ENCODE results near the gene ATG5. TPM values are rescaled to one million over a fixed set of nuclear protein-coding genes. Genes with fewer than 3 reads are reported as not detected.
A peak's percentile ranks its signal among the peaks of the same experiment; 100 is the strongest.

Gene ATG5
- total RNA-seq, 3 donors from 2014 or later (not counting 1 experiment from before 2014, with no cell fraction given): 27.5 to 39.0 (median 35.4) TPM

DNA sequence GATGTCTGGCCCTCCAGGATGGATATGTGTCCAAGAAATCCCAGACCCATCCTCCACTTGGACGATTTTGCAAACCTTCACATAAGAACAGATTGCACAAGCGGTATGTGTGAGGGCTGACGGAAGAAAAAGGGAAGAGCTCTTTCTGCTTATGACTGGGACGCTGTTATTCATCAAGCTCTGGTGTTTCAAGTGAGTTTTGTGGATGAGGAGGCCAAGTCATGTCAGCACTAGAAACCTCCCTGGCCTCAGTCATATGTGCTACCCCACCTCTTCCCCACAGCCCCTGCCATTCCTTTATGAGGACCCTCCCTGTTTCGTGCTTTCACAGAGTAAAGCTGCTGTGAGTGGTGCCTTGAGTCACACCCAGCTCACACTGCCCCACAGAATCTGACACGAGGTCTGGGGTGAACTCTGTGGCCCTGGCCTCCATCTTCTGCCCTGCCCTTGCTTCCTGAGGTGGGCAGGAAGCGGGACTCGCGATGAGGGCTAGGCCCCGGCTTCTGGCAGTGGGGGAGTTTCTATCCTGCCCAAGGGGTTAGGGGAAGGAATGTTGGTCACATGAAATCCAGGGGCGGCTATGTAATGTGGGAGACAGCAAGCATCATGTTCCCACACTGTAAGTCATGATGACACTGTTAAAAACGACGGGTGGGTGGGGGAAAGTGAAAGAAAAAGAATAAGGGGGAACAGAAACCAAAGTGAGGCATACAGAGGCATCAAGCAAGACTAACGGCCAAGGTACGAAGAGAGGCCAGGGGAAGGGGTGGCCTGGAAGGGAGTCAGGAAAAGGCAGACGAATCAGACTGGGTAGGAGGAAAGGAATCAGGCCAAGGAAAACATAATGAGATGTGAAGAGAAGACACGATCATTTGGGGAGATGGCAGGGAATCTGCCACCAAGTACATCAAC is 161.3 kb downstream of the ATG5 start:
- WGBS (ENCODE audit: insufficient coverage): 10% methylated on average over 15 of the region's 17 CpGs
- peak overlapping the region; percentile 90 for H3K27ac ChIP-seq (ENCODE audit: low read length)
- no peaks in the 10 kb centered on the region for H3K27me3 ChIP-seq (ENCODE audit: control insufficient read depth, insufficient read depth, low read length)
- Mint-ChIP-seq H3K27ac (peak overlapping the region; percentile 94 to 98), H3K9me3 (peaks cover 2 to 3% of the 10 kb centered on the region in 2 donors), H3K36me3 (no peaks in the 10 kb centered on the region), H3K4me3 (peak overlapping the region; percentile 77), H3K4me1 (peaks cover 58 to 59% of the 10 kb centered on the region in 2 donors), H3K27me3 (ENCODE audit: low read depth in 2 of 2) (no peaks in the 10 kb centered on the region)
- DNase-seq (peak; percentile 64 to 71), ATAC-seq (peak; percentile 72 to 85 (median 85))
- no peaks in the 10 kb centered on the region for H3K9me3 ChIP-seq (ENCODE audit: control insufficient read depth, insufficient read depth, low read length)
- no peak overlapping the region for H3K4me3 ChIP-seq (ENCODE audit: low read length)
- peaks cover 34% of the 10 kb centered on the region for H3K4me1 ChIP-seq (ENCODE audit: control insufficient read depth, insufficient read depth, low read length)
- TF ChIP-seq, protein P1, sequence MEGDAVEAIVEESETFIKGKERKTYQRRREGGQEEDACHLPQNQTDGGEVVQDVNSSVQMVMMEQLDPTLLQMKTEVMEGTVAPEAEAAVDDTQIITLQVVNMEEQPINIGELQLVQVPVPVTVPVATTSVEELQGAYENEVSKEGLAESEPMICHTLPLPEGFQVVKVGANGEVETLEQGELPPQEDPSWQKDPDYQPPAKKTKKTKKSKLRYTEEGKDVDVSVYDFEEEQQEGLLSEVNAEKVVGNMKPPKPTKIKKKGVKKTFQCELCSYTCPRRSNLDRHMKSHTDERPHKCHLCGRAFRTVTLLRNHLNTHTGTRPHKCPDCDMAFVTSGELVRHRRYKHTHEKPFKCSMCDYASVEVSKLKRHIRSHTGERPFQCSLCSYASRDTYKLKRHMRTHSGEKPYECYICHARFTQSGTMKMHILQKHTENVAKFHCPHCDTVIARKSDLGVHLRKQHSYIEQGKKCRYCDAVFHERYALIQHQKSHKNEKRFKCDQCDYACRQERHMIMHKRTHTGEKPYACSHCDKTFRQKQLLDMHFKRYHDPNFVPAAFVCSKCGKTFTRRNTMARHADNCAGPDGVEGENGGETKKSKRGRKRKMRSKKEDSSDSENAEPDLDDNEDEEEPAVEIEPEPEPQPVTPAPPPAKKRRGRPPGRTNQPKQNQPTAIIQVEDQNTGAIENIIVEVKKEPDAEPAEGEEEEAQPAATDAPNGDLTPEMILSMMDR (IDR thresholded peaks at IDR 0.05): no peak
- intact Hi-C loops (cut with micrococcal nuclease): loop anchor here (1.0 to 2.0 kb wide), 4 partner anchors 23 to 66 kb away; no protein-coding TSS in a partner anchor
- no peaks in the 10 kb centered on the region for H3K36me3 ChIP-seq (ENCODE audit: control insufficient read depth, insufficient read depth, low read length)

DNA sequence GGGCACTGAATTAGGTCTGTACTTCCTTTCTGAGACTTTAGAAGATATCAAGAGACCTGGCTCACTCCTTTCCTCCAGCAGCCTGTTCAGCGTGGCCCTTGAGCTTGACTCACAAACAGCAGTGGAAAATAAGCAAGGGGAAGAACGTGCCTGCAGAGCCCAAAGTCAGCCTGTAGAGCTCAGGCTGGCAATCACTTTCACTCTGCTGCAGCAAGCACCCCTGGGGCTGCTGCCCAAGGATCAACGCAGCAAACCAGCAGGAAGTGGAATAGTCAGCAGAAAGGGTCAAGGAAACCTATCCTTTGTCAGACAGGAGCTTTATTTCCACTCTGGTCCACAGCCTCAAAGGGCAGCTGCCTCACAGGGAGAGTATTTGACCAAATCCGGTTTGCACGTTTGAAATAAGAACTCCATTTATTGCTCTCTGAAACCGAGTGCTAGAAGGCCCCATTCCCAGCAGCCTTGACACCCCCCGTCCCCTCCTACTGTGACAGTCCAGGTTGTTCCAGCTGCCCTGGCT is 162.1 kb downstream of the ATG5 start:
- peak overlapping the region; percentile 77 for H3K4me3 Mint-ChIP-seq
- no peak overlapping the region for H3K4me3 ChIP-seq (ENCODE audit: low read length)
- peaks cover 2 to 3% of the 10 kb centered on the region in 2 donors for H3K9me3 Mint-ChIP-seq
- peak overlapping the region; percentile 94 to 98 for H3K27ac Mint-ChIP-seq
- H3K27ac ChIP-seq (ENCODE audit: low read length): peak overlapping the region; percentile 90
- peaks cover 63 to 65% of the 10 kb centered on the region in 2 donors for H3K4me1 Mint-ChIP-seq
- H3K27me3 ChIP-seq (ENCODE audit: control insufficient read depth, insufficient read depth, low read length): no peaks in the 10 kb centered on the region
- H3K27me3 Mint-ChIP-seq (ENCODE audit: low read depth in 2 of 2): no peaks in the 10 kb centered on the region
- TF ChIP-seq, protein P1 (IDR thresholded peaks at IDR 0.05): no peak
- H3K9me3 ChIP-seq (ENCODE audit: control insufficient read depth, insufficient read depth, low read length): no peaks in the 10 kb centered on the region
- no peaks in the 10 kb centered on the region for H3K36me3 Mint-ChIP-seq
- WGBS (ENCODE audit: insufficient coverage): 12% methylated on average over 7 of the region's 7 CpGs
- ATAC-seq (peak; percentile 45 to 63 (median 55)), DNase-seq (peak; percentile 48 to 72)
- no peaks in the 10 kb centered on the region for H3K36me3 ChIP-seq (ENCODE audit: control insufficient read depth, insufficient read depth, low read length)
- peaks cover 34% of the 10 kb centered on the region for H3K4me1 ChIP-seq (ENCODE audit: control insufficient read depth, insufficient read depth, low read length)
- intact Hi-C loops (cut with micrococcal nuclease): loop anchor here (1.0 to 2.0 kb wide), 2 partner anchors 32 to 47 kb away; no protein-coding TSS in a partner anchor

DNA sequence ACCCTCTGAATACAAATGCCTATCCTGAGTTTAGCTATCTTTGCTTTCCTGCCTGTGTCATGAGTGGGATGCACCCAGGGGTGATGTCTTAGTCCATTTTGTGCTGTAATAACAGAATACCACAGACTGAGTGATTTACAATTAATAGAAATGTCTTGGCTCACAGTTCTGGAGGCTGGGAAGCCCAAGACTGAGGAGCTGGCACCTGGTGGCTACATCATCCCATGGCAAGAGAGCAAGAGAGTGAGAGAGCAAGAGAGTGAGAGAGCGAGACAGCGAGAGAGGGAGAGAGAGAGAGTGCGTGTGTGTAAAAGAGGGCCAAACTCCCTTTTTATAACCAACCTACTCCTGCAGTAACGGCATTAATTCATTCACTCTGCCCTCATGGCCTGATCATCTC is 162.6 kb downstream of the ATG5 start:
- TF ChIP-seq, protein P1 (IDR thresholded peaks at IDR 0.05): no peak
- Histone ChIP-seq H3K27me3 (ENCODE audit: control insufficient read depth, insufficient read depth, low read length) (no peaks in the 10 kb centered on the region), H3K4me1 (ENCODE audit: control insufficient read depth, insufficient read depth, low read length) (peaks cover 34% of the 10 kb centered on the region), H3K36me3 (ENCODE audit: control insufficient read depth, insufficient read depth, low read length) (no peaks in the 10 kb centered on the region), H3K9me3 (ENCODE audit: control insufficient read depth, insufficient read depth, low read length) (no peaks in the 10 kb centered on the region), H3K27ac (ENCODE audit: low read length) (peak overlapping the region; percentile 90), H3K4me3 (ENCODE audit: low read length) (no peak overlapping the region)
- Mint-ChIP-seq H3K27me3 (ENCODE audit: low read depth in 2 of 2) (no peaks in the 10 kb centered on the region), H3K4me1 (peaks cover 63 to 66% of the 10 kb centered on the region in 2 donors), H3K36me3 (no peaks in the 10 kb centered on the region), H3K4me3 (peak overlapping the region; percentile 77), H3K9me3 (peaks cover 2 to 3% of the 10 kb centered on the region in 2 donors), H3K27ac (peak overlapping the region; percentile 94 to 98)
- intact Hi-C loops (cut with micrococcal nuclease): loop anchor here (1.0 to 2.0 kb wide), 2 partner anchors 32 to 46 kb away; no protein-coding TSS in a partner anchor
- ATAC-seq (no peak), DNase-seq (peak in 1 of 2 donors; percentile 32)
- 60% methylated on average over 1 of the region's 4 CpGs for WGBS (ENCODE audit: insufficient coverage)
